ENCODE results near the gene NUAK2. TPM values are rescaled to one million over a fixed set of nuclear protein-coding genes. Genes with fewer than 3 reads are reported as not detected.

NUAK2 gene
- total RNA-seq, 4 donors from 2014 or later, result 0.73 to 2.0 (median 1.5) TPM; not detected in 1

- intact Hi-C loops (cut with DNase I; ENCODE audit: low total_unique reads), result loop anchor here (10.0 kb wide), 1 partner anchor 145 kb away; no protein-coding TSS in a partner anchor
- Histone ChIP-seq H3K36me3 (no peaks in the 10 kb centered on the region), H3K4me3 (no peak overlapping the region), H3K27ac (no peak overlapping the region), H3K9me3 (no peaks in the 10 kb centered on the region), H3K27me3 (peaks cover 0 to 12% of the 10 kb centered on the region in 2 donors), H3K4me1 (peaks cover 0 to 12% of the 10 kb centered on the region in 2 donors)
- TF ChIP-seq CTCF (IDR thresholded peaks at IDR 0.05), result no peak
- DNase-seq, result no peak
Observed at GRCh38 chr1:205339717-205340116, 18.2 kb upstream of the NUAK2 start.

- Histone ChIP-seq H3K9me3 (no peaks in the 10 kb centered on the region), H3K27me3 (peaks cover 0 to 12% of the 10 kb centered on the region in 2 donors), H3K4me3 (no peak overlapping the region), H3K27ac (no peak overlapping the region), H3K4me1 (peaks cover 0 to 10% of the 10 kb centered on the region in 2 donors), H3K36me3 (no peaks in the 10 kb centered on the region)
- TF ChIP-seq POLR2A (IDR thresholded peaks at IDR 0.05) (no peak), CTCF (IDR thresholded peaks at IDR 0.05) (no peak)
- DNase-seq, result no peak
- intact Hi-C loops (cut with DNase I; ENCODE audit: low total_unique reads), result no loop called here
Observed at GRCh38 chr1:205339197-205339702, 17.7 kb upstream of the NUAK2 start.

- Histone ChIP-seq H3K4me3 (no peak overlapping the region), H3K36me3 (no peaks in the 10 kb centered on the region), H3K27me3 (no peaks in the 10 kb centered on the region), H3K4me1 (no peaks in the 10 kb centered on the region), H3K9me3 (no peaks in the 10 kb centered on the region), H3K27ac (no peak overlapping the region)
- no peak for TF ChIP-seq CTCF (IDR thresholded peaks at IDR 0.05)
- TF ChIP-seq POLR2A (IDR thresholded peaks at IDR 0.05), result no peak
- intact Hi-C loops (cut with DNase I; ENCODE audit: low total_unique reads), result no loop called here
- DNase-seq, result no peak
Observed at GRCh38 chr1:205338011-205338410, 16.5 kb upstream of the NUAK2 start.

GRCh38 chr1:205337481-205337880, 15.9 kb upstream of the NUAK2 start:
- Histone ChIP-seq H3K36me3 (no peaks in the 10 kb centered on the region), H3K27me3 (no peaks in the 10 kb centered on the region), H3K9me3 (no peaks in the 10 kb centered on the region), H3K4me3 (no peak overlapping the region), H3K4me1 (no peaks in the 10 kb centered on the region), H3K27ac (no peak overlapping the region)
- no peak for TF ChIP-seq POLR2A (IDR thresholded peaks at IDR 0.05)
- DNase-seq, result no peak
- intact Hi-C loops (cut with DNase I; ENCODE audit: low total_unique reads), result no loop called here

DNA sequence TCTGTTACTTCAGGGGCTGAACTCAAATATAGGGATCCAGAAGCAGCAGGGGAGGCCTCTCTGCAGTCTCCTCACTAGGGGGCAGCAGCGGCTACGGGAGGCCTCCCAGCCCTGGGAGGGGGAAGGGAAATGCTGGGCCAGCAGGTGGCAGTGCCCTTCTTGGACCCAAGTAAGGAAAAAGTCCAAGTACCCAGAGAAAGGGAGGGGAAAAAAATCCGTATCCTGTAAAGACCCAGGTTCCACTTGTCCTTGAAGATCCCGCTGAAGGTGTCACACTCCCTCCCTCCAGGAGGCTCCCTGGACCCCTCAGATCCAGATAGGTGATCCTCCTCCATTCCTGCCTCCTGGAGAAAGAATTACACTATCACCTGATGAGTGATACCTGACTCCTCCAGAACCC, 14.1 kb upstream of the NUAK2 start:
- TF ChIP-seq CTCF (IDR thresholded peaks at IDR 0.05) (peak; percentile 84 to 88 (median 86)), POLR2A (IDR thresholded peaks at IDR 0.05) (no peak)

More for the DNA sequence above, 14.1 kb upstream of the NUAK2 start:
- DNase-seq, result peak; percentile 57 to 68
- Histone ChIP-seq H3K9me3 (no peaks in the 10 kb centered on the region), H3K27me3 (no peaks in the 10 kb centered on the region), H3K4me3 (no peak overlapping the region), H3K36me3 (no peaks in the 10 kb centered on the region), H3K4me1 (no peaks in the 10 kb centered on the region), H3K27ac (no peak overlapping the region)
- intact Hi-C loops (cut with DNase I; ENCODE audit: low total_unique reads), result no loop called here

All from uterus (tissue), 4 donors.